Inflammatory macrophage treated with lipopolysaccharide for 4 hours (primary cell): ENCODE measurements around the gene ZDHHC18.

Experiments
- DNase-seq: peaks from one replicate; pipeline ENCODE4 v3.0.0-alpha.2; 2020

The ZDHHC18 gene, protein sequence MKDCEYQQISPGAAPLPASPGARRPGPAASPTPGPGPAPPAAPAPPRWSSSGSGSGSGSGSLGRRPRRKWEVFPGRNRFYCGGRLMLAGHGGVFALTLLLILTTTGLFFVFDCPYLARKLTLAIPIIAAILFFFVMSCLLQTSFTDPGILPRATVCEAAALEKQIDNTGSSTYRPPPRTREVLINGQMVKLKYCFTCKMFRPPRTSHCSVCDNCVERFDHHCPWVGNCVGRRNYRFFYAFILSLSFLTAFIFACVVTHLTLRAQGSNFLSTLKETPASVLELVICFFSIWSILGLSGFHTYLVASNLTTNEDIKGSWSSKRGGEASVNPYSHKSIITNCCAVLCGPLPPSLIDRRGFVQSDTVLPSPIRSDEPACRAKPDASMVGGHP

DNA sequence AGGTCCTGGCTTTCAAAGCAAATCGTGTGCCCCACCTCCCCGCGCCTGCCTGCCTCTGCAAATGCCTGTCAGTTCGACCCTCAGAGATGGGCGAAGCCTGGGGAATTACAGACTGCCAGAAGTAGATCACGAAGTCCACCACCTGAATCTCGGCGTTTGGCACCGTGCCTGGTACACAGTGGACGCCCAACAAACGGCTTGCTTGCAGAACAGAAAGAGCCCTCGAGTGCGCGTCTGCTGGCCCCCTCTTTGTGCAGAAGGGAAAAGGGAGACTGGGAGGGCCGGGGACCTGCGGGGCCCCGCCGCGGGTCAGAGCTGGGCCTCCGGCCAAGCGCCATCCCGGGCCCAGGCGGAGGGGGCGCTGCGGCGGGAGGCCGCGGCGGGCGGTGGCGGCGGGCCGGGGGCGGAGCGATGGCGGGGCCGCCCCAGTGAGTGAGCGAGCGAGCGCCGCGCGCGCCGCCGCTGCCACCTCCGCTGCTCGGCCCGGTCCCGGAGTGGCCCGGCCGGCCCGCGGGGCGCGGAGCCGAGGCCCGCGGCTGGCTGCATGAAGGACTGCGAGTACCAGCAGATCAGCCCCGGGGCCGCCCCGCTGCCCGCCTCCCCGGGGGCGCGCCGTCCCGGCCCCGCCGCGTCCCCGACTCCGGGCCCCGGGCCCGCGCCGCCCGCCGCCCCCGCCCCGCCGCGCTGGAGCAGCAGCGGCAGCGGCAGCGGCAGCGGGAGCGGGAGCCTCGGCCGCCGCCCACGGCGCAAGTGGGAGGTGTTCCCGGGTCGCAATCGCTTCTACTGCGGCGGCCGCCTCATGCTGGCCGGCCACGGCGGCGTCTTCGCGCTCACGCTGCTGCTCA lies at the start of gene ZDHHC18:
TSS of gene ZDHHC18 (plus strand) at position 428 of the 845 bp plus-strand sequence. CDS start at position 545, 117 bp downstream.
- DNase-seq, result peak; percentile 68

DNA sequence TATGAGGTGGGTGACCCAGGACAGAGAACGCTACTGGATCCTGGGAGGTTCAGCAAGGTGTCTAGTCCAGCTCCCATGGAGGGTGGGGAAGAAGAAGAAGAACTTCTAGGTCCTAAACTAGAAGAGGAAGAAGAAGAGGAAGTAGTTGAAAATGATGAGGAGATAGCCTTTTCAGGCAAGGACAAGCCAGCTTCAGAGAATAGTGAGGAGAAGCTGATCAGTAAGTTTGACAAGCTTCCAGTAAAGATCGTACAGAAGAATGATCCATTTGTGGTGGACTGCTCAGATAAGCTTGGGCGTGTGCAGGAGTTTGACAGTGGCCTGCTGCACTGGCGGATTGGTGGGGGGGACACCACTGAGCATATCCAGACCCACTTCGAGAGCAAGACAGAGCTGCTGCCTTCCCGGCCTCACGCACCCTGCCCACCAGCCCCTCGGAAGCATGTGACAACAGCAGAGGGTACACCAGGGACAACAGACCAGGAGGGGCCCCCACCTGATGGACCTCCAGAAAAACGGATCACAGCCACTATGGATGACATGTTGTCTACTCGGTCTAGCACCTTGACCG lies 47.3 kb upstream of the ZDHHC18 start:
- no peak for DNase-seq

DNA sequence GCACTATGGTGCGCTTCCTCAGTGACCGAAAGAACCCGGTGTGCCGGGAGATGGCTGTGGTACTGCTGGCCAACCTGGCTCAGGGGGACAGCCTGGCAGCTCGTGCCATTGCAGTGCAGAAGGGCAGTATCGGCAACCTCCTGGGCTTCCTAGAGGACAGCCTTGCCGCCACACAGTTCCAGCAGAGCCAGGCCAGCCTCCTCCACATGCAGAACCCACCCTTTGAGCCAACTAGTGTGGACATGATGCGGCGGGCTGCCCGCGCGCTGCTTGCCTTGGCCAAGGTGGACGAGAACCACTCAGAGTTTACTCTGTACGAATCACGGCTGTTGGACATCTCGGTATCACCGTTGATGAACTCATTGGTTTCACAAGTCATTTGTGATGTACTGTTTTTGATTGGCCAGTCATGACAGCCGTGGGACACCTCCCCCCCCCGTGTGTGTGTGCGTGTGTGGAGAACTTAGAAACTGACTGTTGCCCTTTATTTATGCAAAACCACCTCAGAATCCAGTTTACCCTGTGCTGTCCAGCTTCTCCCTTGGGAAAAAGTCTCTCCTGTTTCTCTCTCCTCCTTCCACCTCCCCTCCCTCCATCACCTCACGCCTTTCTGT lies 46.0 kb upstream of the ZDHHC18 start:
- DNase-seq, result no peak

DNA sequence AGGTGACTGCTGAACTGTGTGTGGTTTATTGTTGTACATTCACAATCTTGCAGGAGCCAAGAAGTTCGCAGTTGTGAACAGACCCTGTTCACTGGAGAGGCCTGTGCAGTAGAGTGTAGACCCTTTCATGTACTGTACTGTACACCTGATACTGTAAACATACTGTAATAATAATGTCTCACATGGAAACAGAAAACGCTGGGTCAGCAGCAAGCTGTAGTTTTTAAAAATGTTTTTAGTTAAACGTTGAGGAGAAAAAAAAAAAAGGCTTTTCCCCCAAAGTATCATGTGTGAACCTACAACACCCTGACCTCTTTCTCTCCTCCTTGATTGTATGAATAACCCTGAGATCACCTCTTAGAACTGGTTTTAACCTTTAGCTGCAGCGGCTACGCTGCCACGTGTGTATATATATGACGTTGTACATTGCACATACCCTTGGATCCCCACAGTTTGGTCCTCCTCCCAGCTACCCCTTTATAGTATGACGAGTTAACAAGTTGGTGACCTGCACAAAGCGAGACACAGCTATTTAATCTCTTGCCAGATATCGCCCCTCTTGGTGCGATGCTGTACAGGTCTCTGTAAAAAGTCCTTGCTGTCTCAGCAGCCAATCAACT lies 45.2 kb upstream of the ZDHHC18 start:
- DNase-seq, result no peak

- no peak for DNase-seq
Observed at GRCh38 chr1:26782521-26783212, 43.8 kb upstream of the ZDHHC18 start.

DNA sequence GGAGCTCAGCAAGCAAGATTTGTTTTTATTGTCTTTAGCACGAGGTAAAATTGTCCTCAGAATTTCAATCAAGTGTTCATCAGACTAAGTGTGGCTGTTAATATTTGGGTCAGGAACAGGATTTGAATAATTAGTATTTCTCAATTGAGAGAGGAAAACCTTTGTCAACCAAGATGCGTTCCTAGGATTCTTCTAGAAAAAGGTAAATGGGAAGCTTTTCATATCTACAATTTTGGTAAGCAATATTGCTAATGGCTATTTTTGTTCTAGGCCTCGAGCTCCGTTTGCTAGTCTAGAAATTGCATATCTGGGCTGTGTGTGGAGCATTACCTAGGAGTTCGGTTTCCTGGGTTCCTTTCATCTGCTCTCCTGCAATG lies 42.9 kb upstream of the ZDHHC18 start:
- no peak for DNase-seq

GRCh38 chr1:26784023-26784871 lies 42.2 kb upstream of the ZDHHC18 start:
- peak; percentile 39 for DNase-seq

- no peak for DNase-seq
Observed at GRCh38 chr1:26784886-26785285, 41.6 kb upstream of the ZDHHC18 start.

DNA sequence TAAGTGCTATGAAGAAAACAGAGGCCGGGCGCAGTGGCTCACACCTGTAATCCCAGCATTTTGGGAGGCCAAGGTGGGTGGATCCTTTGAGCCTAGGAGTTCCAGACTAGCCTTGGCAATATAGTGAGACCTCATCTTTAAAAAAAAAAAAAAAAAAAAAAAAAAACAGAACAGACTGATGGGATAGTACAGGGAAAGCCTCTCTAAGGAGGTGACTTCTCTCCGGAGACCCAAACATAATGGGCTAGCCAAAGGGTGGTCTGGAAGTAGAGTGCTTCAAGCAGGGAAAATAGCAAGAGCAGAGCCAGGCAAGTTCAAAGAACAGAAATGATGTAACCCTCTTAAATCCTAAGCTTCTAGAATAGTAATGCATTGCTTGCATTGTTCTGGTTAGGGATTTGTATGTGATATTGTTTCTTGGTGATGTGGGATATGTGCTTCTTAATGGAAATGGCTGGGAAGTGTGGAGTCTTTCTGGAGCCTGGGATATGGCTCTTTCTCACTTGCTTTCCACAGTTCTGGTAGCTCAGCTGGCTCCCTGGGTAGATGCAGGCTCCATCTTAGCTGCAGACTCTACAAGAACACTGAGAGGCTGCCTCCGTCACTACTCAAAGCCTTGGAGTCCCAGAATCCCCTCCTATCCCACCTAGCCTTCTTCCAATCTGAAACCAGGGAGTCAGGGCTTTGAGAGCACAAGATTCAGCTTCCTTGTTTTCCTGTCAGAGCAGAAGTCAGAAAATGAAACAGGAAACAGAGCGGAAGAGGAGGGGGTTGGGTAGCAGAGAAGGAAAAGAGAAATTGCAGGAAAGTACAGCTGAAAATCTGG lies 40.7 kb upstream of the ZDHHC18 start:
- DNase-seq, result peak; percentile 78

DNA sequence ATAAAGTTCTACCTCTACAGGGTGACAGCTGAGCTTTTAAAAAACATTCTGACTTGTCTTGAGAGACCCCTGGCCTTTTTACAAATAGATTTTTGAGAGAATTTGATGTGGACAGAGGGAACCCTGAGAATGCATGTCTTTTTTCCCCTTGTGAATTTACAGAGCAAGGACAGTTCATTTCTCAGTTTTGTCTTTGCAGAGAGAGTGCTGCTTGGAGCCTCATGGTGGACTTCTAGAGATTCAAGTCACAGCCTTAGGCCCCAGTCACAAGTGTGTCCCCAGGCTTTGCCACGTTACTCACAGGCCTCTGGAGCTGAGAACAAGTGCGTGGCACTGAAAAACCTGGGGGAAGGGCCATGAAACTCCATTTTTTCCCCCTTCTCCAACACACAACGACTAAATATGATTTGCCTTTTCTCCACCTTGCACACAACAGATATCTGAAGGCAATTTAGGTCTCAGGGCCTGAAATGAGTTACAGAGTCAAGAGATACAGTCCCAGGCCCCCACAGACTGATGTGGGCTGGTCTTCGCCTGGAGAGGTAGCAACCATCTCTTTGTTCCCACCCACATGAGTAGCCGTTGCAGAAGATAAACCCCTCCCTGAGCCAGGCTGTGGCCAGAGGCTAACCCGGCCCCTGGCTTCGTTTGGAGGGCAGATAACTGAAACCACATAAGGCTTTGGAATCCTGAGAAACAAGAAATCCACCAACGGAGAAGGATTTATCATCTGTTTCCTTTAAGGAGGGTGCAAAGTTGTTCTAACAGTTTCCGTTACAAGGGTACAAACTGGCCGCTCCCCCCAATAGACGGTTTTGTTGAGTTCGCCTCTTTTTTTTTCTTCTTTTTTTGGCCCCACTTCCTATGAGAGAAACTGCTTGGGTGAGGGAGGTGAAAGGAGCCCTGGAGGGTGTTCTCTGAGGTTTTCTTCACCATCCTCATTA lies 39.8 kb upstream of the ZDHHC18 start:
- DNase-seq, result peak; percentile 34

DNA sequence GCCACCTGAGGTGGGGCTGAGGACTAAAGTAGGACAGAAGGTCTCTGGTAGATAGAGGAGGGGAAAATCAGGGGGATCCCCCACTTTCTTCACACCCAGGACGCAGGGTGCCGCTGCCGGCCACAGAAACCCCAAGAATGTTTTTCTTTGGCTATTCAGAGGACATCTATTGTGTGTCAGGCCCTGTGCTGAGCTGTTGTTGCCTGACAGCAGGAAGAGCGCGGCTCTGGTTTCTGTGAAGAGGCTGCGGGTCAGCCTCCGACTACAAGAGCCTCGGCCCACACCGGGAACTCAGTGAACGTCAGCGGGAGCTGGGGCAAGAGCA lies 39.1 kb upstream of the ZDHHC18 start:
- DNase-seq, result peak; percentile 73

DNA sequence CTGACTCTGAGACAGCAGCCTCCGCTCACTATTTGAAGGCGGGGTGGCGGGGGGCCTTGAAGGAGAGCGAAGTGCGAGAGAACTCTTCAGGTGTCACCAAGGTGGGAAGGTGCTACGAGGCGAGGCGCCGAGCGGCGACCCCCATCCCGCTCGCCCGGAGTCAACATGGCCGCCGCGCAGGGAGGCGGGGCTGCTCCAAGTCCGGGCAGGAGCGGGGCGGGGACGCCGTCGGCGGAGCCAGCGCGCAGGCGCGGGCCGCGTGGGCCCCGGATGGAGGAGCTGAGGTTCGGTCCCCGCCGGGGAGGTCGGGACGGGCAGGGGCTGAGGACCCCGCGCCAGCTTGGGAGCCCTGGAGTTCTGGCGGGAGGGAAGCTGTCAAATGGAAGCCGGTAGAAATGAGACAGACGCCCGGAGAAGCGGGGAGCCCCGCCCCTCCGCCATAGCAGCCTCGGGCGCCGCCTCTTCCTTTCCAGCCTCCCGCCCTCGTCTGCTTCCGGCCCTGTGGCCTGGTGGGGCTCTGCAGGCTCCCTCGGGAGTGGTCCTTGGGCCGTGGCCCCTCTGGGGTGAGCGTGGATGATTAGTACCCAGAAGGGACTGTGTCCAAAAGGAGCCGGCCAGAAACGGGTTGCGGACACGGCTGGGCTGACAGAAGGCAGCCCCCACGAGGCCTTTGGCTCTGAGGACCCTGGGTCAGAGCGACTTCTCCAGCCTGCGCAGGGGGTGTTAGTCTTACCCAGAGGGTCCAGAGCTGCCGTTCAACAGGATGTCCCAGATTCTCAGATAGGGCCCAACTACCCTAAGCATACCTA lies 38.6 kb upstream of the ZDHHC18 start, which contains the start of gene PIGV:
TSS of gene PIGV (plus strand) at position 245 of the 809 bp plus-strand sequence. CDS start 2,866 bp downstream, outside the sequence.
- DNase-seq, result peak; percentile 86

DNA sequence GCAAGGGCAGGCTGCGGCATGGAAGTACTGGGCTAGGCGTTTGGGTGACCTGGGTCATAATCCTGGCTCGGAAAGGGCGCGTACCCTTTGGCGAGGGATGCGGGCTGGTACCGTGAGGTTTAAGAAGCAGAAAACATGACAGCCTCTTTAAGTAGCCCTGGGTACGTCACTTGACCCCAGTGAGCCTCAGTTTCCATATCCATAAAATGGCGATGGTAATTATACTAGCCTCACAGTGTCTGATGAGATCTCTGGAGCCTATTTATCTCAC lies 38.0 kb upstream of the ZDHHC18 start:
- peak; percentile 7 for DNase-seq

DNA sequence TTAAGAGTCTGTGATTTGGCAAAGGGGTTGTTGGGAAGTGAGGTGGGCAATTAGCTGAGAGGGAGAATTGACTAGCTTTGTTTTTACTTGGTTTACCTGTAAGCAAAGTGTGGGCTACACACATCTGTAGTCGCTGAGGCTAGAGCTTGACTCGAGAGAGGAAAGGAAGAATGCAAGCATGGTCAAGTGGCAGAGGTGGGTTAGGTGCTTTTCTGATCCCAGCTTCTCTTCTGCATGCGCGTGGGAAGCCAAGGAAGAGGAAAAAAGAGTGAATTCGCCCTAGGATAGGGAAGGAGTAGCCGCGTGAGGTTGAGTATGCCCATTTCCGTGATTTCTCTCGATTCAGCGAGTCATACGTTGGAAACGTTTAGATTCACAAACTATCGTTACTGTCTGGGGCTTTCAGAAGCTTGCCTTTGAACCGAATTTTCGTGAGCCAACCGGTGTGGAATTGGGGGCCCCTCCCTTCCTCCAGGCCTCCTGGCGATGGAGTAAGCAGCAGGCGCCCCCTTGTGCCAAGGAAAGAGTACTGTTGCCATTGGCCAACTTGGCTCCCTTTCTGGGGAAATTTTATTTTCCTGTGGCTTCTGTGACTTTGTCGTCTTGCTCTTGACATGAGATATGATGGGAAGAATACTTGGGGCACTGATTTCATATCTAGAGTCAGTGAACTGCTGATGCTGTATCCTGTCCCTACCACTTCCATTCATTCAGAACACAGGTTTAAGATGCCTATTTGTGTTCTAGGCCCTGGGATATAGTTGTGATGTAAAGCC lies 37.5 kb upstream of the ZDHHC18 start:
- peak; percentile 80 for DNase-seq

DNA sequence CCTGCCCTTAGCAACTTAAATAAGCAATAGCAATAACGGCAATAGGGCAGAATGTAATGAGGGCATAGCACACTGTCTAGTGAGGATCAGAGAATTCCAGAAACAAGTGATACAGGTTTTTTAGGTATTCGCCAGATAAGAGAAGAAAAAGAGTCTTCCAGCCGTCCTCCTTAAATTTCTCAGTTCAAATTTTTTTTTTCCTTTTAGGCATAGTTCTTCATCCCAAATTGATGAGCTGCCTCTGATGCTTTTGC lies 36.9 kb upstream of the ZDHHC18 start:
- no peak for DNase-seq

- no peak for DNase-seq
Observed at GRCh38 chr1:26789931-26790330, 36.6 kb upstream of the ZDHHC18 start.

GRCh38 chr1:26790551-26790953 lies 35.9 kb upstream of the ZDHHC18 start:
- no peak for DNase-seq

DNA sequence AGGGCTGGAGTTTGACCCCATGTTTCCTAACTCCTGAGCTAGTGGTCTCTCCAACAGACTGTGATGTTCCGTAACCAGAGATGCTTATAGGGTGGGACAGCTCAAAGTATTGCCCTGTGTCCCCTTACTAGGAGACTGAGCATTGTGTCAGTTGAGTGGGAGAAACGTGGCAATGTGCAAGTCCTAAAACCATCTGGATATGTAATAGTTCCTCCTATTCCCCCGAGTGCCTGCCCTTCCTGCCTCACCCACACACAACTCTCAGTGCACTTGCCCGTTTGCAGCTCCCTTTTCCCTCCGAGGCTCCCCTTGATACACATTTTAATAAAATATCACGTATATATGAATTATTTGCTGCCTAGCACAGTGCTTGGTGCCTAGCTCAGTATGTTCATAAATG lies 35.3 kb upstream of the ZDHHC18 start:
- peak; percentile 56 for DNase-seq
